Kidney capillary endothelial cell (primary cell): Measurements from ENCODE around the gene DUSP11.
A peak's percentile ranks its signal among the peaks of the same experiment; 100 is the strongest.
"Not testable (repeated sequence)": the region's sequence is repeated elsewhere in the genome, so short reads cannot be mapped to it uniquely, and the experiment has no call there.

ENCODE experiments used
- DNase-seq: peaks from one replicate; pipeline ENCODE4 v3.0.0-alpha.2; 2018; ENCODE audit warnings: low spot score

The DUSP11 gene

GRCh38 chr2:73772819-73773218 is 7.1 kb downstream of the DUSP11 start:
- DNase-seq: no peak

- DNase-seq: no peak
Measured at GRCh38 chr2:73770725-73771124, 9.2 kb downstream of the DUSP11 start.

- DNase-seq: no peak
Measured at GRCh38 chr2:73766994-73767393, 12.9 kb downstream of the DUSP11 start.

- DNase-seq: no peak
Measured at GRCh38 chr2:73766349-73766748, 13.6 kb downstream of the DUSP11 start.

- DNase-seq: no peak
Measured at GRCh38 chr2:73764945-73765344, 15.0 kb downstream of the DUSP11 start.

GRCh38 chr2:73762571-73762970 is 17.3 kb downstream of the DUSP11 start:
- no peak for DNase-seq

- no peak for DNase-seq
Measured at GRCh38 chr2:73759904-73760303, 20.0 kb downstream of the DUSP11 start.

- DNase-seq: no peak
Measured at GRCh38 chr2:73759285-73759764, 20.6 kb downstream of the DUSP11 start.

- not testable (repeated sequence) for DNase-seq
Measured at GRCh38 chr2:73754332-73754731, 25.6 kb downstream of the DUSP11 start.

- DNase-seq: no peak
Measured at GRCh38 chr2:73749314-73749713, 30.6 kb downstream of the DUSP11 start.

- no peak for DNase-seq
Measured at GRCh38 chr2:73746877-73747208, 33.1 kb downstream of the DUSP11 start.

GRCh38 chr2:73746015-73746876 is 33.7 kb downstream of the DUSP11 start:
- DNase-seq: no peak

GRCh38 chr2:73740767-73741166 is 39.1 kb downstream of the DUSP11 start:
- DNase-seq: no peak

GRCh38 chr2:73739101-73739500 is 40.8 kb downstream of the DUSP11 start:
- no peak for DNase-seq

- DNase-seq: peak; percentile 99
Measured at GRCh38 chr2:73736855-73737779, 42.8 kb downstream of the DUSP11 start, which contains the start of gene TPRKB. TPRKB (minus strand) TSS chr2:73737345; CDS start chr2:73734569, 2,776 bp downstream.

GRCh38 chr2:73736378-73736777 is 43.5 kb downstream of the DUSP11 start:
- no peak for DNase-seq

- no peak for DNase-seq
Measured at GRCh38 chr2:73730810-73731209, 49.1 kb downstream of the DUSP11 start.

- DNase-seq: no peak
Measured at GRCh38 chr2:73728711-73729110, 51.2 kb downstream of the DUSP11 start.

- no peak for DNase-seq
Measured at GRCh38 chr2:73728043-73728442, 51.9 kb downstream of the DUSP11 start.

- not testable (repeated sequence) for DNase-seq
Measured at GRCh38 chr2:73726657-73727056, 53.2 kb downstream of the DUSP11 start.

GRCh38 chr2:73718851-73719621 is 60.9 kb downstream of the DUSP11 start:
- no peak for DNase-seq

- no peak for DNase-seq
Measured at GRCh38 chr2:73718421-73718820, 61.5 kb downstream of the DUSP11 start.
